Peyer's patch (tissue), 4 donors: ENCODE data around the gene SNN.
A peak's percentile ranks its signal among the peaks of the same experiment; 100 is the strongest.

ENCODE experiments used
- CTCF ChIP-seq, 6 experiments: fragments of 450-650 bp in 4 of 6; fragments of 200-600 bp in 2 of 6; sonication (generic) in 1 of 6; IDR thresholded peaks; one replicate each; pipeline ENCODE4 v1.5.1; 2017 to 2019; ENCODE audit warnings: antibody characterized with exemption in 6 of 6, mild to moderate bottlenecking in 3 of 6, moderate library complexity in 1 of 6
- POLR2A ChIP-seq, 2 donors: fragments of 450-650 bp; IDR thresholded peaks; one replicate each; pipeline ENCODE4 v1.5.1; 2017; ENCODE audit warnings: antibody characterized with exemption in 2 of 2, mild to moderate bottlenecking in 2 of 2, moderate library complexity in 2 of 2

- TF ChIP-seq CTCF (IDR thresholded peaks at IDR 0.05) (peak in 3 of 6 experiments; percentile 30 to 56 (median 40)), POLR2A (IDR thresholded peaks at IDR 0.05) (no peak)
These were observed 30.0 kb downstream of the SNN start for GRCh38 chr16:11698271-11698689.
